NB4 (cell line): ENCODE measurements around the gene THADA.

ENCODE experiments used
- DNase-seq: peaks from one replicate; pipeline ENCODE4 v3.0.0; 2010; ENCODE audit warnings: low read depth
- H3K4me3 ChIP-seq: one replicate; pipeline ENCODE4 v1.5.1; 2011; ENCODE audit warnings: mild to moderate bottlenecking, low read depth, low read length, moderate library complexity
- MYC ChIP-seq: IDR thresholded peaks from 2 replicates; pipeline ENCODE4 v1.6.1; 2011; ENCODE audit warnings: low read depth, low read length
- POLR2A ChIP-seq: IDR thresholded peaks from 2 replicates; pipeline ENCODE4 v1.6.1; 2011; ENCODE audit warnings: mild to moderate bottlenecking; ENCODE audit not compliant: insufficient read length; ENCODE audit errors: extremely low read depth
- TF ChIP-seq, protein P1 (sequence below): IDR thresholded peaks from 2 replicates; pipeline ENCODE4 v1.6.1; 2011; ENCODE audit warnings: low read depth, low read length
- TF ChIP-seq, protein P2 (sequence below): IDR thresholded peaks from one replicate; pipeline ENCODE4 v1.5.1; 2012; ENCODE audit warnings: low read depth, low read length

The THADA gene

DNA sequence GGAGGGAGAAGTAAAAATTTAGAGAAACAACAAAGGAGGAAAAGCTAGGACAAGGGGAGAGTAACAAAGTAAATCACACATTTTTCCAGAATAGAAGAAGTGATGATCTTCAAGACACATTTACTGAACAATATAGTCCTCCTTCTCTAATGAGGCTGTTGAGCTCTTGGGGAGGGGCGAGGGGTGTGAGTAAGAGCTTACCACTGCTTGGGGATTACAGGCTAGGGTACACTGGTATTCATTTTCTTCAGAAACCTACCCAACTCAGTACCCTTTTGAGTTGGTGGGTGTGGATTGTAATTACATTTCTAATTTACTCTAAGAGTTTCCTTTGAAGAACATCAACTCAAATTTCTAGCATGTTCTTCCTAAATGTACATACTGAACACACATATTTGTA lies 211.7 kb downstream of the THADA start:
- H3K4me3 ChIP-seq: no peak overlapping the region
- TF ChIP-seq, protein P1, sequence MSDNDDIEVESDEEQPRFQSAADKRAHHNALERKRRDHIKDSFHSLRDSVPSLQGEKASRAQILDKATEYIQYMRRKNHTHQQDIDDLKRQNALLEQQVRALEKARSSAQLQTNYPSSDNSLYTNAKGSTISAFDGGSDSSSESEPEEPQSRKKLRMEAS: no peak
- TF ChIP-seq MYC: no peak
- TF ChIP-seq, protein P2, sequence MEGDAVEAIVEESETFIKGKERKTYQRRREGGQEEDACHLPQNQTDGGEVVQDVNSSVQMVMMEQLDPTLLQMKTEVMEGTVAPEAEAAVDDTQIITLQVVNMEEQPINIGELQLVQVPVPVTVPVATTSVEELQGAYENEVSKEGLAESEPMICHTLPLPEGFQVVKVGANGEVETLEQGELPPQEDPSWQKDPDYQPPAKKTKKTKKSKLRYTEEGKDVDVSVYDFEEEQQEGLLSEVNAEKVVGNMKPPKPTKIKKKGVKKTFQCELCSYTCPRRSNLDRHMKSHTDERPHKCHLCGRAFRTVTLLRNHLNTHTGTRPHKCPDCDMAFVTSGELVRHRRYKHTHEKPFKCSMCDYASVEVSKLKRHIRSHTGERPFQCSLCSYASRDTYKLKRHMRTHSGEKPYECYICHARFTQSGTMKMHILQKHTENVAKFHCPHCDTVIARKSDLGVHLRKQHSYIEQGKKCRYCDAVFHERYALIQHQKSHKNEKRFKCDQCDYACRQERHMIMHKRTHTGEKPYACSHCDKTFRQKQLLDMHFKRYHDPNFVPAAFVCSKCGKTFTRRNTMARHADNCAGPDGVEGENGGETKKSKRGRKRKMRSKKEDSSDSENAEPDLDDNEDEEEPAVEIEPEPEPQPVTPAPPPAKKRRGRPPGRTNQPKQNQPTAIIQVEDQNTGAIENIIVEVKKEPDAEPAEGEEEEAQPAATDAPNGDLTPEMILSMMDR: no peak
- no peak for TF ChIP-seq POLR2A
- DNase-seq: no peak

DNA sequence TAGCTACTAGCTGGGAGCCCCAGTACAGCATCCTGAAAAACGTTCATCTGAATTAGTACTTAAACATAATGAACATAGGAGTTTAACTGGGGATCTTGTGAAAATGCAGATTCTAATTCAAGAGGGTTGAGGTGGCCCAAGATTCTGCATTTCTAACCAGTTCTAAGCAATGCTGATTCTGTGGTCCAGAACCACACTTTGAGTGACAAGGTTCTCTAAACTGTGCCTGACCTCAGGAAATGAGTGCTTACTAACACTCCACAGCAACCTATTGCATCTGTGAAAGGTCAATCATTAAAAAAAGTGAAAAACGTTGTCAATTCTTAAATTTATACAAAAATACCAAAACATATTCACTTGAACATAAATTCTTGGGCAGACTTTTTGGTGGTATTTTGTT lies 212.3 kb downstream of the THADA start:
- TF ChIP-seq, protein P2: no peak
- TF ChIP-seq, protein P1: no peak
- no peak for TF ChIP-seq POLR2A
- TF ChIP-seq MYC: no peak
- DNase-seq: no peak
- no peak overlapping the region for H3K4me3 ChIP-seq

DNA sequence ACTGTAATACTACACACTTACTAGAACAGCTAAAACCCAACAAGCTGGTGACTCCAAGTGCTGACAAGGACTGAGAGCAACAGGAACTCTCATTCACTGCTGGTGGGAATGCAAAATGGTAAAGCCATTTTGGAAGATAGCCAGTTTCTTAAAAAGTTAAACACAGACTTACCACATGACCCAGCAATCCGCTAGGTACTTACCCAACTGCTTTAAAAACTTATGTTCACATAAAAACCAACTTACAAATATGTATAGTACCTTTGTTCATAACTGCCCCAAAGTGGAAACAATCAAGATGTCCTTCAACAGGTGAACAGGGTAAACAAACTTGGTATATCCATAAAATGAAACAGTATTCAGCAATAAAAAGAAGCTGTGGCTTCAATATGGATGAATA lies 216.3 kb downstream of the THADA start:
- TF ChIP-seq, protein P2: no peak
- no peak for TF ChIP-seq POLR2A
- TF ChIP-seq, protein P1: no peak
- no peak for TF ChIP-seq MYC
- no peak overlapping the region for H3K4me3 ChIP-seq
- DNase-seq: no peak

DNA sequence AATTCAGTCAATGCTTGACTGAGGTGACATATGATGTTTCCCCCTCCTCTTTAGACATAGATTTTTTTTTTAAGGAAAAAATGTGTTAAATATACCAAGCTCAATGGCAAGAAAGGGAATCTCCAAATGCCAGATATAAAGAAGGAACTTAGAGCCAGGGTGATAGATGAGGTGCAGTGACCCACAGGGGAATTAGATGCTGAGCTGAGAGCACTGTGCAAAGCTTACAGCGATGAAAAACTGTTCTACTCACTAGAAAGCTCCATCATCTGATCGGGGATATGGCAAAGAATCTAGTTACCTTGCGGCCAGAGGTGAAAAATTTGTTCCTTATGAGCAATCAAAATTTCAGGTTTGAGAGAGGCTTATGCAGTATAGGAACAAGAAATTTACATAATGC lies 218.5 kb downstream of the THADA start:
- TF ChIP-seq MYC (no peak), POLR2A (no peak)
- TF ChIP-seq, protein P1: no peak
- TF ChIP-seq, protein P2: no peak
- no peak for DNase-seq
- H3K4me3 ChIP-seq: no peak overlapping the region

DNA sequence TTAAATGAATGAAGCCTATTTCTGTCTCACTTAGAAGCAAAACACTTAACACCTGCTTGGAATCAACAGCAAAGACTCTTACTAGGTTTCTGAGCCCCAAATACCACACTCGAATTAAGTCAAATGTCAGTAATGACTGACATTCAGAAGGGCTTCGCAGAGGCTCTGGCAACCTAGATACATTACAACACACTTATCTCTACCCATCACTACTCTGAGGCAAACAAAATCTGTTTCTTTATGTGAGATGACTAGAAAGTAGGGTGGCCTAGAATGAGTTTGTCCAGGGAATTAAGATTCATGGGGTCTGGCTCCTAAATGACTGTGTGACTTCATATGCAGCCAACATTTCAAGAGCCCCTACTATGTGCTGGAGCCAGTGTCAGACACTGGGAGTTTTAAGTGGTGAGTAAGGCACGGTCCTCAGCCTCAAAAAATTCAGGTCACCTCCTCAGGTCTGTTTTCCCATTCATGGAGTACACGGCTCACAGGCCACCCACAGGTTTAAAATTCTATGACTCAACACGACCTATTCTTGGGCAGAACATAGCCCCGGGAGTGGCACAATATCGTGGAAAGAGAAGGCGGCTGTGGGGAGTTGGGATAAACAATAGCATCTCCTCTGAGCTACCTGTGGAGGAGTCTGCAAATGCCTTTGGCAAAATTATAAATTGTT lies 219.2 kb downstream of the THADA start:
- DNase-seq: no peak
- no peak overlapping the region for H3K4me3 ChIP-seq
- TF ChIP-seq POLR2A: no peak
- TF ChIP-seq, protein P2: no peak
- TF ChIP-seq, protein P1: no peak
- no peak for TF ChIP-seq MYC
